B cell (primary cell): ENCODE data around the gene CARD10. TPM values are rescaled to one million over a fixed set of nuclear protein-coding genes. Genes with fewer than 3 reads are reported as not detected.
A peak's percentile ranks its signal among the peaks of the same experiment; 100 is the strongest.

Experiments
- ATAC-seq: fragments of 200-7000 bp; cut with Tn5 transposase; one replicate; pipeline ENCODE4 v1.10.0; 2021; ENCODE audit warnings: low read depth, mild to moderate bottlenecking, moderate number of reproducible peaks, moderate library complexity
- CTCF ChIA-PET: fragments of 350-600 bp; sonication (Branson Sonifier 250); formaldehyde crosslinking; loops from one replicate; lab custom pipeline; 2021; ENCODE audit warnings: antibody characterized with exemption, inconsistent platforms; lab: Charles Lee
- POLR2A ChIA-PET: fragments of 350-600 bp; sonication (Branson Sonifier 250); formaldehyde crosslinking; loops from one replicate; lab custom pipeline; 2021; ENCODE audit warnings: antibody characterized with exemption; lab: Charles Lee
- DNase-seq: peaks from one replicate; pipeline ENCODE4 v3.0.0; 2013
- H2AFZ ChIP-seq: 2 replicates; pipeline ENCODE4 v1.6.1; 2012; ENCODE audit warnings: mild to moderate bottlenecking, low read depth, low read length; ENCODE audit not compliant: insufficient read depth, poor library complexity, severe bottlenecking
- H3K27ac ChIP-seq, 2 donors: 1 replicate in 1 of 2; 2 replicates in 1 of 2; pipeline ENCODE4 v1.5.1; 2012 to 2013; ENCODE audit warnings: low read length in 2 of 2, mild to moderate bottlenecking in 2 of 2, moderate library complexity in 1 of 2
- H3K27me3 ChIP-seq, 4 experiments: fragments of 200-600 bp in 1 of 4; sonication (generic) in 1 of 4; replicated peaks in 1 of 4; 1 replicate in 2 of 4; 2 replicates in 2 of 4; pipeline versions ENCODE4 v1.6.1 to v1.7.0; 2013 to 2016; ENCODE audit warnings: low read length in 3 of 4, mild to moderate bottlenecking in 2 of 4, mixed read lengths in 1 of 4, moderate library complexity in 1 of 4; ENCODE audit not compliant: insufficient read depth in 4 of 4, control insufficient read depth in 3 of 4; ENCODE audit errors: control extremely low read depth in 1 of 4
- H3K36me3 ChIP-seq, 2 experiments: replicated peaks in 1 of 2; 1 replicate in 1 of 2; 2 replicates in 1 of 2; pipeline versions ENCODE4 v1.6.1 to v1.7.1; 2013; ENCODE audit warnings: low read length in 1 of 2; ENCODE audit not compliant: insufficient read depth in 2 of 2, control insufficient read depth in 1 of 2; ENCODE audit errors: control extremely low read depth in 1 of 2, extremely low read depth in 1 of 2
- H3K4me1 ChIP-seq, 2 donors: fragments of 200-600 bp in 1 of 2; sonication (generic) in 1 of 2; 1 replicate in 1 of 2; 2 replicates in 1 of 2; pipeline versions ENCODE4 v1.5.1 to v1.6.1; 2013 to 2017; ENCODE audit warnings: low read length in 2 of 2; ENCODE audit not compliant: control insufficient read depth in 2 of 2, insufficient read depth in 2 of 2
- H3K4me2 ChIP-seq: replicated peaks from 2 replicates; pipeline ENCODE3; 2012; ENCODE audit warnings: mild to moderate bottlenecking, low read depth, low read length; ENCODE audit not compliant: poor library complexity, severe bottlenecking
- H3K4me3 ChIP-seq, 5 experiments: fragments of 200-600 bp in 1 of 5; sonication (generic) in 1 of 5; 1 replicate in 3 of 5; 2 replicates in 2 of 5; pipeline versions ENCODE4 v1.5.1 to v1.7.0; 2011 to 2016; ENCODE audit warnings: low read length in 4 of 5, mild to moderate bottlenecking in 4 of 5, low read depth in 2 of 5, control low read depth in 1 of 5, moderate library complexity in 1 of 5; ENCODE audit not compliant: insufficient read depth in 1 of 5; ENCODE audit errors: control extremely low read depth in 1 of 5, extremely low read depth in 1 of 5
- H3K79me2 ChIP-seq: fragments of 200-600 bp; sonication (generic); one replicate; pipeline ENCODE4 v1.6.0; 2016; ENCODE audit warnings: low read length; ENCODE audit not compliant: control insufficient read depth, insufficient read depth
- H3K9ac ChIP-seq: fragments of 200-600 bp; sonication (generic); 2 replicates; pipeline ENCODE4 v1.6.1; 2017; ENCODE audit warnings: mild to moderate bottlenecking, low read length, moderate library complexity
- H3K9me3 ChIP-seq, 3 donors: one replicate each; pipeline versions ENCODE4 v1.6.1 to v1.7.1; 2013; ENCODE audit warnings: low read length in 2 of 3; ENCODE audit not compliant: control insufficient read depth in 2 of 3, insufficient read depth in 1 of 3; ENCODE audit errors: control extremely low read depth in 1 of 3
- H4K20me1 ChIP-seq: 2 replicates; pipeline ENCODE4 v1.6.0; 2012; ENCODE audit warnings: mild to moderate bottlenecking, low read length; ENCODE audit not compliant: insufficient read depth, control insufficient read depth, poor library complexity, severe bottlenecking
- H3K27ac Mint-ChIP-seq: one replicate; pipeline ENCODE4 v1.8.0; 2021; ENCODE audit warnings: mixed read lengths
- H3K27me3 Mint-ChIP-seq: one replicate; pipeline ENCODE4 v1.8.0; 2021; ENCODE audit warnings: mixed read lengths
- H3K4me1 Mint-ChIP-seq: one replicate; pipeline ENCODE4 v1.8.0; 2021; ENCODE audit warnings: mixed read lengths
- H3K4me3 Mint-ChIP-seq: one replicate; pipeline ENCODE4 v1.8.0; 2021; ENCODE audit warnings: mixed read lengths
- H3K9me3 Mint-ChIP-seq: one replicate; pipeline ENCODE4 v1.8.0; 2022; ENCODE audit warnings: mixed read lengths; ENCODE audit not compliant: insufficient read depth
- EZH2 ChIP-seq: IDR thresholded peaks from 2 replicates; pipeline ENCODE4 v1.6.1; 2012; ENCODE audit warnings: borderline replicate concordance, low read depth, mild to moderate bottlenecking, moderate library complexity, low read length; ENCODE audit not compliant: insufficient read depth, poor library complexity, severe bottlenecking
- WGBS: methylation state at CpG from one replicate; pipeline ENCODE4 v1.1.5; 2013; ENCODE audit warnings: missing lambda C conversion rate; ENCODE audit not compliant: insufficient coverage; 5-methylcytosine and 5-hydroxymethylcytosine counted together
- intact Hi-C: fragments of 100-400 bp; cut with micrococcal nuclease; formaldehyde crosslinking; loops from one replicate; pipeline ENCODE4 v1.10.0; 2022
- polyA plus RNA-seq: library from polyadenylated mRNA; depleted of rRNA; stranded (reverse); fragments of >200 nt; gene quantifications from 2 replicates; pipeline ENCODE4 v1.2.3, GENCODE V29; 2012
- total RNA-seq, 2 donors: library from RNA; stranded (reverse); fragments of 120-200 nt in 1 of 2; gene quantifications; 1 replicate in 1 of 2; 2 replicates in 1 of 2; pipeline versions ENCODE4 v1.2.3 to v1.2.4, GENCODE V29; 2013 to 2022
- TF ChIP-seq, protein P1 (sequence below): fragments of 200-600 bp; IDR thresholded peaks from one replicate; pipeline ENCODE4 v1.8.0; 2022; ENCODE audit warnings: antibody characterized with exemption, mild to moderate bottlenecking

Gene CARD10
- total and polyA plus RNA-seq, 2 donors (not counting 1 experiment from before 2014, with no cell fraction given): not detected

- intact Hi-C loops: no loop called here
- ChIA-PET POLR2A (no interaction called here), CTCF (interaction anchor here (0.5 to 2.5 kb wide), 3 partner anchors 10 to 21 kb away, joined by 3 to 14 read pairs (median 9); no protein-coding TSS in a partner anchor)
- no peaks in the 10 kb centered on the region for H3K79me2 ChIP-seq
- peak overlapping the region; percentile 35 for H3K4me2 ChIP-seq
- Mint-ChIP-seq H3K4me3 (no peak overlapping the region), H3K4me1 (peaks cover 12% of the 10 kb centered on the region), H3K9me3 (no peaks in the 10 kb centered on the region), H3K27me3 (peaks cover 8% of the 10 kb centered on the region), H3K27ac (no peak overlapping the region)
- TF ChIP-seq, protein P1, sequence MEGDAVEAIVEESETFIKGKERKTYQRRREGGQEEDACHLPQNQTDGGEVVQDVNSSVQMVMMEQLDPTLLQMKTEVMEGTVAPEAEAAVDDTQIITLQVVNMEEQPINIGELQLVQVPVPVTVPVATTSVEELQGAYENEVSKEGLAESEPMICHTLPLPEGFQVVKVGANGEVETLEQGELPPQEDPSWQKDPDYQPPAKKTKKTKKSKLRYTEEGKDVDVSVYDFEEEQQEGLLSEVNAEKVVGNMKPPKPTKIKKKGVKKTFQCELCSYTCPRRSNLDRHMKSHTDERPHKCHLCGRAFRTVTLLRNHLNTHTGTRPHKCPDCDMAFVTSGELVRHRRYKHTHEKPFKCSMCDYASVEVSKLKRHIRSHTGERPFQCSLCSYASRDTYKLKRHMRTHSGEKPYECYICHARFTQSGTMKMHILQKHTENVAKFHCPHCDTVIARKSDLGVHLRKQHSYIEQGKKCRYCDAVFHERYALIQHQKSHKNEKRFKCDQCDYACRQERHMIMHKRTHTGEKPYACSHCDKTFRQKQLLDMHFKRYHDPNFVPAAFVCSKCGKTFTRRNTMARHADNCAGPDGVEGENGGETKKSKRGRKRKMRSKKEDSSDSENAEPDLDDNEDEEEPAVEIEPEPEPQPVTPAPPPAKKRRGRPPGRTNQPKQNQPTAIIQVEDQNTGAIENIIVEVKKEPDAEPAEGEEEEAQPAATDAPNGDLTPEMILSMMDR: no peak
- TF ChIP-seq EZH2: no peak
- H3K9me3 ChIP-seq: no peaks in the 10 kb centered on the region
- ATAC-seq (no peak), DNase-seq (no peak)
- H3K36me3 ChIP-seq: no peaks in the 10 kb centered on the region
- H3K9ac ChIP-seq: no peak overlapping the region
- H3K4me3 ChIP-seq: no peak overlapping the region
- H3K4me1 ChIP-seq: peaks cover 12 to 22% of the 10 kb centered on the region in 2 donors
- no peak overlapping the region for H3K27ac ChIP-seq
- WGBS: 29% methylated on average over 8 of the region's 28 CpGs
- no peaks in the 10 kb centered on the region for H4K20me1 ChIP-seq
- peak overlapping the region; percentile 14 for H2AFZ ChIP-seq
- peaks cover 0 to 20% (median 1%) of the 10 kb centered on the region in 4 experiments for H3K27me3 ChIP-seq
Measured at GRCh38 chr22:37545703-37546436, 26.7 kb upstream of the CARD10 start.
